Glomerular visceral epithelial cell (primary cell): ENCODE measurements around the gene LUC7L2.
"Not testable (repeated sequence)": the region's sequence is repeated elsewhere in the genome, so short reads cannot be mapped to it uniquely, and the experiment has no call there.

Experiments
- DNase-seq: peaks from one replicate; pipeline ENCODE4 v3.0.0-alpha.2; 2016; ENCODE audit errors: extremely low spot score

The LUC7L2 gene

GRCh38 chr7:139446051-139446890, 86.6 kb downstream of the LUC7L2 start:
- no peak for DNase-seq

GRCh38 chr7:139450851-139451250, 91.2 kb downstream of the LUC7L2 start:
- DNase-seq = no peak

GRCh38 chr7:139451638-139452037, 91.9 kb downstream of the LUC7L2 start:
- peak; percentile 33 for DNase-seq

- no peak for DNase-seq
Observed at GRCh38 chr7:139452958-139453672, 93.4 kb downstream of the LUC7L2 start.

GRCh38 chr7:139453673-139454321, 94.1 kb downstream of the LUC7L2 start:
- DNase-seq = no peak

GRCh38 chr7:139455789-139456188, 96.1 kb downstream of the LUC7L2 start:
- DNase-seq = no peak

- no peak for DNase-seq
Observed at GRCh38 chr7:139456511-139456910, 96.8 kb downstream of the LUC7L2 start.

GRCh38 chr7:139457153-139457946, 97.7 kb downstream of the LUC7L2 start:
- DNase-seq = no peak

GRCh38 chr7:139463421-139463820, 103.7 kb downstream of the LUC7L2 start:
- not testable (repeated sequence) for DNase-seq

GRCh38 chr7:139464511-139464910, 104.8 kb downstream of the LUC7L2 start:
- DNase-seq = not testable (repeated sequence)

GRCh38 chr7:139465072-139465471, 105.4 kb downstream of the LUC7L2 start:
- DNase-seq = not testable (repeated sequence)

GRCh38 chr7:139467729-139468128, 108.0 kb downstream of the LUC7L2 start:
- not testable (repeated sequence) for DNase-seq

- not testable (repeated sequence) for DNase-seq
Observed at GRCh38 chr7:139468281-139468680, 108.6 kb downstream of the LUC7L2 start.

GRCh38 chr7:139471740-139472353, 112.2 kb downstream of the LUC7L2 start:
- peak; percentile 30 for DNase-seq
